ENCODE results near the gene UNC13D. TPM values are rescaled to one million over a fixed set of nuclear protein-coding genes. Genes with fewer than 3 reads are reported as not detected.
"Not testable (repeated sequence)": the region's sequence is repeated elsewhere in the genome, so short reads cannot be mapped to it uniquely, and the experiment has no call there.

UNC13D gene
- total and polyA plus RNA-seq, 2 experiments from 2014 or later: 0.06 to 0.65 TPM

DNA sequence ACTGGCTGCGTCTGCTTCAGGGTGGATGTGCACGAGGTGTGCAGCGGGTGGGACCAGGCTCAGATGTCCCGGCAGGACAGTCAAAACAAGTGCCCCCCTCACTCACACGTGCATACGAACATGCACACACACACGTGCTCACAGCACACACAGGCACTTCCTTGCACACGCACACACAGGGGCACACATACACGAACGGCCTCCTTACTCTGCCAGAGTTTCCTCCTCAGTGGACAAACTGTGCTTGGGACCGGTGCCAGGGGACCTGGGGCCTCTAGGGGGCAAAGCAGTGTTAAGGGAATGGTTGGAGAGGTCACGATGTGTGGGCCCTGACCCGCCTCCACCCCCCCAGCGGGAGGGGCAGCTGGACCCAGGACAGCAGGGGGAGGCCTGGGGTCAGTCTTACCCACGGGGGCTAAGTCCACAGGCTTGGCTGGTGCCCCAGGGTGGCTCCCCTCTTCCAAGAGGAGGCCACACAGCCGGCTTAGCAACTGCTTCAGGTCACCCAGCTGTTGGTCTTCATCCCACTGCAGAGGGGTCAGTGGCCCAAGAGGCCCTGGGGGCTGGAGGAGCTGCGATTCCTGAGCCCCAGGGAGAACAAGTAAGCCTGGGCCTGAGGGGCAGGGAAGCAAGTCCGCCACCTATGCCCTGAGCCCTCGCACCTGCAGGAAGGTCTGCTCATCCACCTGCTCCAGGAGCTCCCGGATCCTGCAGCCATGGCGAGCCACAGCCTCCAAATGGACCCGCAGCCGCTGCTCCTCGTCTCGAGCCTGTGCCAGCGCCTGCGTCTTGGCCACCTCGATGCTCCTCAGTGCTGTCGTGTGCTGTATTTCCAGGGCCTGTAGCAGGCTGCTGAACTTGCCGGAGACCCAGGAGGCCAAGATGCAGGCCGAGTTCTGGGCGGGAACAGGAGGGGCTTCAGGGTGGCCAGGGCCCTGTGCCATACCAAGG is 47.7 kb upstream of the UNC13D start:
- H3K4me3 ChIP-seq: no peak overlapping the region
- no peaks in the 10 kb centered on the region for H3K36me3 ChIP-seq (ENCODE audit: low read depth)
- H3K4me1 ChIP-seq (ENCODE audit: insufficient read depth): peaks cover 8% of the 10 kb centered on the region
- no peak overlapping the region for H3K4me2 ChIP-seq (ENCODE audit: unreplicated experiment)
- H4K20me1 ChIP-seq (ENCODE audit: insufficient read depth): no peaks in the 10 kb centered on the region
- no peaks in the 10 kb centered on the region for H3K27me3 ChIP-seq (replicated peaks; ENCODE audit: insufficient read depth)
- DNase-seq: no peak
- 88% methylated on average over 31 to 32 of the region's 32 CpGs for WGBS, 2 experiments (ENCODE audit: low coverage in 1 of 2, low lambda C conversion rate in 2 of 2, missing lambda C conversion rate in 2 of 2)
- H3K9me3 ChIP-seq (ENCODE audit: low read depth): no peaks in the 10 kb centered on the region
- TF ChIP-seq EZH2phosphoT487 (IDR thresholded peaks at IDR 0.05; ENCODE audit: insufficient read depth, low read depth): no peak
- TF ChIP-seq EZH2 (IDR thresholded peaks at IDR 0.05; ENCODE audit: insufficient read depth, poor library complexity, severe bottlenecking): no peak
- H3K27ac ChIP-seq: no peak overlapping the region
- in situ Hi-C loops (cut with MboI): no loop called here
- peaks cover 8% of the 10 kb centered on the region; the same call in 1 of the 2 replicates for H3F3A ChIP-seq (ENCODE audit: insufficient read depth)
- peaks cover 21% of the 10 kb centered on the region for H3K79me2 ChIP-seq (ENCODE audit: insufficient read depth)
- H2AFZ ChIP-seq: no peak overlapping the region
- H3K9me2 ChIP-seq (ENCODE audit: insufficient read depth): no peaks in the 10 kb centered on the region
- no peak overlapping the region for H3K9ac ChIP-seq

DNA sequence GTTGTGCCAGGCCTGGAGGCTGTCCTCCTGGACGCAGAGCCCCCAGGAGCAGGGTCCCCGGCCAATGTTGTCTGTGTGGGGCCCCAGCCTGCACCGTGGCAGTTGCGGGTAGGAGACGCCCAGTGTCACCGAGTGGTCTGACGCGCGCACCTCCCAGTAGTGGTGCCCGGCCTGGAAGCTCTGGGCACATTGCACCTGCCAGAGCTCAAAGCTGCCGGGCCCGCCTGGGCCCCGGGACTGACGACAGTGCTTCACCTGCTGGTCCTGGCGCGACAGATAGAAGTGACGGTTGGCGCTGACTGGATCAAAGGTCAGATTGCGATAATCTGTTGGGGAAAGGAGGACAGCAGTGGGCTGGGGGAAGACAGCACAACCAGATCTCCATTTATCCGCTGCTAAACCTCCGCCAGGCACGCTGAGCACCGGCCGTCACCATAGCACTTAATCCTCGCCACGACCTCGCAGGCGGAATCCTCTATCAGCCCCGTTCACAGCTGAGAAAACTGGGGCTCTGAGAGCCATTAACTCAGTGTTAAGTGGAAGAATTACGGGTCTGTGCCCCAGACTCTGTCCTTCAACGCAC is 46.9 kb upstream of the UNC13D start:
- no peaks in the 10 kb centered on the region for H3K9me3 ChIP-seq (ENCODE audit: low read depth)
- in situ Hi-C loops (cut with MboI): no loop called here
- no peak for DNase-seq

DNA sequence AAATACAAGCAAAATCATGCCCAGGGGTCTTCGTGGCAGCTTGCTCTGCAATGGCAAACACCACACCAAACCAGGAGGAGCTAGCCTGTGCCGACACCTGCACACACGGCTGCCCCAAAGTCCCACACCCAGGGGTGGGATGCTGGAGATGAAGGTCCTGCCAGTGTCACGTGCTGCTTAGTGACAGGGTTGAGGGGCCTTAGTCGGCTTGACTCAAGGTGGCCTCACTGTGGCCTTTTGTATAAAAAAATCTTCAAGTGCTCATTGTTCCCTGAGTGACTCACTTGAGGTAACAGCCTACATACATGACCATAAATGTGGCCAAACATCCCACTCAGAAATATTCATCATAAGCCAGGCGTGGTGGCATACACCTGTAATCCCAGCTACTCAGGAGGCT is 45.2 kb upstream of the UNC13D start:
- TF ChIP-seq EZH2 (IDR thresholded peaks at IDR 0.05; ENCODE audit: insufficient read depth, poor library complexity, severe bottlenecking): no peak
- DNase-seq: no peak
- Histone ChIP-seq H3K4me3 (no peak overlapping the region), H3K4me2 (ENCODE audit: unreplicated experiment) (no peak overlapping the region), H3K79me2 (ENCODE audit: insufficient read depth) (peaks cover 3% of the 10 kb centered on the region; the same call in 1 of the 2 replicates), H3K9ac (no peak overlapping the region), H3K27me3 (replicated peaks; ENCODE audit: insufficient read depth) (no peaks in the 10 kb centered on the region), H3F3A (ENCODE audit: insufficient read depth) (peaks cover 8% of the 10 kb centered on the region; the same call in 1 of the 2 replicates), H4K20me1 (ENCODE audit: insufficient read depth) (no peaks in the 10 kb centered on the region), H3K36me3 (ENCODE audit: low read depth) (no peaks in the 10 kb centered on the region), H2AFZ (no peak overlapping the region), H3K27ac (no peak overlapping the region), H3K4me1 (ENCODE audit: insufficient read depth) (no peaks in the 10 kb centered on the region), H3K9me2 (ENCODE audit: insufficient read depth) (no peaks in the 10 kb centered on the region), H3K9me3 (ENCODE audit: low read depth) (no peaks in the 10 kb centered on the region)
- in situ Hi-C loops (cut with MboI): no loop called here
- 65 to 71% methylated on average over 6 of the region's 6 CpGs for WGBS, 2 experiments (ENCODE audit: low coverage in 1 of 2, low lambda C conversion rate in 2 of 2, missing lambda C conversion rate in 2 of 2)

More for the DNA sequence above, 46.9 kb upstream of the UNC13D start:
- H3K4me3 ChIP-seq: no peak overlapping the region
- H2AFZ ChIP-seq: no peak overlapping the region
- H3K4me1 ChIP-seq (ENCODE audit: insufficient read depth): peaks cover 8% of the 10 kb centered on the region
- WGBS, 2 experiments (ENCODE audit: low coverage in 1 of 2, low lambda C conversion rate in 2 of 2, missing lambda C conversion rate in 2 of 2): 93 to 94% methylated on average over 29 to 31 of the region's 31 CpGs
- H3K9me2 ChIP-seq (ENCODE audit: insufficient read depth): no peaks in the 10 kb centered on the region
- H3K79me2 ChIP-seq (ENCODE audit: insufficient read depth): peaks cover 20% of the 10 kb centered on the region
- no peaks in the 10 kb centered on the region for H4K20me1 ChIP-seq (ENCODE audit: insufficient read depth)
- no peak overlapping the region for H3K27ac ChIP-seq
- H3F3A ChIP-seq (ENCODE audit: insufficient read depth): peaks cover 8% of the 10 kb centered on the region; the same call in 1 of the 2 replicates
- H3K27me3 ChIP-seq (replicated peaks; ENCODE audit: insufficient read depth): no peaks in the 10 kb centered on the region
- no peak overlapping the region for H3K9ac ChIP-seq
- H3K36me3 ChIP-seq (ENCODE audit: low read depth): no peaks in the 10 kb centered on the region
- no peak for TF ChIP-seq EZH2 (IDR thresholded peaks at IDR 0.05; ENCODE audit: insufficient read depth, poor library complexity, severe bottlenecking)
- TF ChIP-seq EZH2phosphoT487 (IDR thresholded peaks at IDR 0.05; ENCODE audit: insufficient read depth, low read depth): no peak
- no peak overlapping the region for H3K4me2 ChIP-seq (ENCODE audit: unreplicated experiment)

DNA sequence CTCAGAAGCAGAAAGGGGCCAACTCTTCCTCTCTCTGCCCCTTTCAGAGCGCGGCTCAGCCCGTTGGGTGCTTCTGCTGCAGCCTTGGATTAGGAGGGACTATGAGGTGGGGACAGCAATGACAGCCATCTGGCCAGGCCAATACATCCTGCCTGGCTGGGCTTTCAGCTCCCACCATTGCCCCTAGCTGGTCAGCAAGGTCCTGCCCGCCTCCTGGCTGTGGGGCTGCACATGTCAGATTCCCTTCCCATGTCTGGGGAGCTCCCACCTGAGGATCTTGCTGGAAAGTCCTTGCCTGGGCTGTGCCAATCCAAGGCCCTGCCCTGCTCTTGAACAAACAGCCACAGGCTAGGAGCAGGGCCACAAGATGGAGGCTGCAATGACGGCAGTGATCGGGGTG is 44.3 kb upstream of the UNC13D start:
- Histone ChIP-seq H3K4me1 (ENCODE audit: insufficient read depth) (no peaks in the 10 kb centered on the region), H3K9me3 (ENCODE audit: low read depth) (no peaks in the 10 kb centered on the region), H3F3A (ENCODE audit: insufficient read depth) (peaks cover 8% of the 10 kb centered on the region; the same call in 1 of the 2 replicates), H3K79me2 (ENCODE audit: insufficient read depth) (no peaks in the 10 kb centered on the region), H3K4me3 (no peak overlapping the region), H4K20me1 (ENCODE audit: insufficient read depth) (no peaks in the 10 kb centered on the region), H3K36me3 (ENCODE audit: low read depth) (no peaks in the 10 kb centered on the region), H3K27ac (no peak overlapping the region), H3K27me3 (replicated peaks; ENCODE audit: insufficient read depth) (no peaks in the 10 kb centered on the region), H2AFZ (no peak overlapping the region), H3K9ac (no peak overlapping the region), H3K4me2 (ENCODE audit: unreplicated experiment) (no peak overlapping the region), H3K9me2 (ENCODE audit: insufficient read depth) (no peaks in the 10 kb centered on the region)
- DNase-seq: no peak
- 64 to 67% methylated on average over 6 of the region's 6 CpGs for WGBS, 2 experiments (ENCODE audit: low coverage in 1 of 2, low lambda C conversion rate in 2 of 2, missing lambda C conversion rate in 2 of 2)
- TF ChIP-seq EZH2 (IDR thresholded peaks at IDR 0.05; ENCODE audit: insufficient read depth, poor library complexity, severe bottlenecking) (no peak), EZH2phosphoT487 (IDR thresholded peaks at IDR 0.05; ENCODE audit: insufficient read depth, low read depth) (no peak)
- in situ Hi-C loops (cut with MboI): no loop called here

DNA sequence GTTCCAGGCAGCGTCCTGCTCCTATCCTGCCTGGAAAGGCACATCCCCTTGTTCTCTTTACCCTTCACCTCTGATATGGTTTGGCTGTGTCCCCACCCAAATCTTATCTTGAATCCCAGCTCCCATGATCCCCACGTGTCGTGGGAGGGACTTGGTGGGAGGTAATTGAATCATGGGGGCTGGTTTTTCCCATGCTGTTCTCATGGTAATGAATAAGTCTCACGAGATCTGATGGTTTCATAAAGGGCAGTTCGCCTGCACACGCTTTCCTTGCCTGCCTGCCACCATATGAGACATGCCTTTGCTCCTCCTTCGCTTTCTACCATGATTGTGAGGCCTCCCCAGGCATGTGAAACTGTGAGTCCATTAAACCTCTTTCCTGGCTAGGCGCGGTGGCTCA is 41.7 kb upstream of the UNC13D start:
- H2AFZ ChIP-seq; H3K36me3 ChIP-seq (ENCODE audit: low read depth); in situ Hi-C loops (cut with MboI); DNase-seq; H3K4me1 ChIP-seq (ENCODE audit: insufficient read depth); H3K4me3 ChIP-seq; H3K4me2 ChIP-seq (ENCODE audit: unreplicated experiment); H3K9ac ChIP-seq; H3K27me3 ChIP-seq (replicated peaks; ENCODE audit: insufficient read depth); H3F3A ChIP-seq (ENCODE audit: insufficient read depth); H4K20me1 ChIP-seq (ENCODE audit: insufficient read depth); H3K79me2 ChIP-seq (ENCODE audit: insufficient read depth); H3K9me3 ChIP-seq (ENCODE audit: low read depth); H3K27ac ChIP-seq; H3K9me2 ChIP-seq (ENCODE audit: insufficient read depth): not testable (repeated sequence)
- 72 to 73% methylated on average over 9 of the region's 9 CpGs for WGBS, 2 experiments (ENCODE audit: low coverage in 1 of 2, low lambda C conversion rate in 2 of 2, missing lambda C conversion rate in 2 of 2)

Measured in GM23248 (cell line).